ENCODE results near the gene WNT3A. TPM values are rescaled to one million over a fixed set of nuclear protein-coding genes. Genes with fewer than 3 reads are reported as not detected.

The WNT3A gene
- total RNA-seq, 3 donors from 2014 or later: 0.29 TPM; not detected in 2

GRCh38 chr1:228007801-228008341 is 1.1 kb downstream of the WNT3A start:
- peak; percentile 1 to 25 for DNase-seq (ENCODE audit: low spot score in 2 of 2)
- peak overlapping the region in 1 of 3 donors; percentile 66 for H3K4me3 ChIP-seq
- intact Hi-C loops (cut with DNase I; ENCODE audit: low total_unique reads): no loop called here
- H3K36me3 ChIP-seq: no peaks in the 10 kb centered on the region
- no peak overlapping the region for H3K27ac ChIP-seq
- peaks cover 3 to 60% of the 10 kb centered on the region in 2 donors for H3K27me3 ChIP-seq
- H3K9me3 ChIP-seq: no peaks in the 10 kb centered on the region
- H3K4me1 ChIP-seq: no peaks in the 10 kb centered on the region
- TF ChIP-seq, protein P1, sequence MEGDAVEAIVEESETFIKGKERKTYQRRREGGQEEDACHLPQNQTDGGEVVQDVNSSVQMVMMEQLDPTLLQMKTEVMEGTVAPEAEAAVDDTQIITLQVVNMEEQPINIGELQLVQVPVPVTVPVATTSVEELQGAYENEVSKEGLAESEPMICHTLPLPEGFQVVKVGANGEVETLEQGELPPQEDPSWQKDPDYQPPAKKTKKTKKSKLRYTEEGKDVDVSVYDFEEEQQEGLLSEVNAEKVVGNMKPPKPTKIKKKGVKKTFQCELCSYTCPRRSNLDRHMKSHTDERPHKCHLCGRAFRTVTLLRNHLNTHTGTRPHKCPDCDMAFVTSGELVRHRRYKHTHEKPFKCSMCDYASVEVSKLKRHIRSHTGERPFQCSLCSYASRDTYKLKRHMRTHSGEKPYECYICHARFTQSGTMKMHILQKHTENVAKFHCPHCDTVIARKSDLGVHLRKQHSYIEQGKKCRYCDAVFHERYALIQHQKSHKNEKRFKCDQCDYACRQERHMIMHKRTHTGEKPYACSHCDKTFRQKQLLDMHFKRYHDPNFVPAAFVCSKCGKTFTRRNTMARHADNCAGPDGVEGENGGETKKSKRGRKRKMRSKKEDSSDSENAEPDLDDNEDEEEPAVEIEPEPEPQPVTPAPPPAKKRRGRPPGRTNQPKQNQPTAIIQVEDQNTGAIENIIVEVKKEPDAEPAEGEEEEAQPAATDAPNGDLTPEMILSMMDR (IDR thresholded peaks at IDR 0.05): no peak
- TF ChIP-seq POLR2A (IDR thresholded peaks at IDR 0.05) (no peak), POLR2AphosphoS5 (IDR thresholded peaks at IDR 0.05) (no peak)

DNA sequence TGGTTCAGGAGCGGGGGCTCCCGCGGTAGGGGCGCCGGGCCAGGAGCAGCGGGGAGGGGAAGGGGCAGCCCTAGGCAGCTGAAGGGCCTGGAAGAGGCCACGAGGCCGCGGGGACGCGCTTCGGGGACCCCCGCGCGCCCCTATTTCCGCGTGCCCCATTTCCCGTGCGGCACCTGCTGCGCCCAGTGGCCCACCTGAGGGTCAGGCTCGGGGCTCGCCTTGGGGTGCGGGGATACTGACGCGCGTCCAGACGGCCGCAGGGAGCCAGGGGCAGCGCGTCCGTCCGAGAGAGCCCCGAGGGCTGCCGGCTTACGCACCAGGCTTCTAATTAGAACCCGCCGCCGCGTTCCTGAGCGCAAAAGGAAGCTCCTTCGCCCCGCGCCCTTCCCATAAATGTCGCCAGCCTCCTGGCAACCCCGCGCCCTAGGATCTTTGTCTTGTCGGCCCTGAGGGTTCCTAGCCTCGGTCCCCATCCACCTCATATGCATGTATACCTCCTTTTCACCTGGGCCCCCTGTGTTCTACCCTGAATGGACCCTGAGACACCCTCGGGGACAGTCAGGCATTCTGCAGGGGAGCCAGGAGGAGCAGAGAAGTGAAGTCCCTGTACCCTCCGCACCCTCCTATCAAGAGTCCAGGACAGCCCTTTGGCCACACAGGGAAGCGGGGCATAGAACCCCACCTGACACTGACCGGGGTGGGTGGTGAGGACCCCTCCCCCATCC is 1.8 kb downstream of the WNT3A start:
- no peaks in the 10 kb centered on the region for H3K4me1 ChIP-seq
- no peaks in the 10 kb centered on the region for H3K9me3 ChIP-seq
- DNase-seq (ENCODE audit: low spot score in 2 of 2): peak; percentile 7 to 9
- no peak overlapping the region for H3K27ac ChIP-seq
- TF ChIP-seq POLR2A (IDR thresholded peaks at IDR 0.05): no peak
- no peak for TF ChIP-seq POLR2AphosphoS5 (IDR thresholded peaks at IDR 0.05)
- TF ChIP-seq, protein P1 (IDR thresholded peaks at IDR 0.05): no peak
- no peak overlapping the region for H3K4me3 ChIP-seq
- peaks cover 3 to 54% of the 10 kb centered on the region in 2 donors for H3K27me3 ChIP-seq
- no peaks in the 10 kb centered on the region for H3K36me3 ChIP-seq
- intact Hi-C loops (cut with DNase I; ENCODE audit: low total_unique reads): no loop called here

DNA sequence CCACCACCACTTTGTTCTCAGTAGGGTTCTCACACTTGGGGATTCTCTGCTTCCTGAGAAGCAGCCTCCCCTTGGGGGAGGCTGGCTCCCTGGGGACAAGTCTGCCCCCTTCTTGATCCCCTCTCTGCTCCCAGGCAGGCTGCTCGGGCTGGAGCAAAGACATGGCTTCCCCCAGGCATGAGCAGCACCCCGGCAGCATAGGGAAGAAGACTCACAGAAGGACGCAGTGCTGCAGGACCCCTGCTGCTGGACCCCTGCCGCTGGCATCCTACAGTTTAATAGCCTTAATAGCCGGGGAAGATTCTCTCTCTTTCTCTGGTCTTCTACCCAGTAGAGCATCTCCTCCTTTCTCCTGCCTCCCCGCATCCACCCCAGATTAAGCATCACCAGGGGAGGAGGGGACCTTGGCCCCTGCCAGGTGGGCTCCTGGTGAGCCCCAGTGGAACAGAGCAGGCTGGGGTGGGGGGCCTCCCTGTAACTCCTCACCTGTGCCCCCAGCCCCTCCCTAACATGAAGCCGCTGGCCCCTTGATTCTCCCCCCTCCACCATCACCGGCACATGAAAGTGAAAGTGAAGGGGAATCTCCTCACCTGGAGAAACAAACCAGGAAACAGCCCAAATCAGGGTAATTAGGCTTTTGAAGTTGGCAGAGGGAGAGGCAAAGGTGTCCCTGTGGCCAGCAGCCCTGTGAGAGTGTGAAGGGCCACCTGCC is 2.5 kb downstream of the WNT3A start:
- DNase-seq (ENCODE audit: low spot score in 2 of 2): peak; percentile 10 to 45
- intact Hi-C loops (cut with DNase I; ENCODE audit: low total_unique reads): no loop called here
- H3K4me3 ChIP-seq: no peak overlapping the region
- no peaks in the 10 kb centered on the region for H3K9me3 ChIP-seq
- no peaks in the 10 kb centered on the region for H3K4me1 ChIP-seq
- no peaks in the 10 kb centered on the region for H3K36me3 ChIP-seq
- TF ChIP-seq, protein P1 (IDR thresholded peaks at IDR 0.05): no peak
- TF ChIP-seq POLR2AphosphoS5 (IDR thresholded peaks at IDR 0.05): no peak
- no peak for TF ChIP-seq POLR2A (IDR thresholded peaks at IDR 0.05)
- H3K27ac ChIP-seq: no peak overlapping the region
- H3K27me3 ChIP-seq: peaks cover 3 to 46% of the 10 kb centered on the region in 2 donors

DNA sequence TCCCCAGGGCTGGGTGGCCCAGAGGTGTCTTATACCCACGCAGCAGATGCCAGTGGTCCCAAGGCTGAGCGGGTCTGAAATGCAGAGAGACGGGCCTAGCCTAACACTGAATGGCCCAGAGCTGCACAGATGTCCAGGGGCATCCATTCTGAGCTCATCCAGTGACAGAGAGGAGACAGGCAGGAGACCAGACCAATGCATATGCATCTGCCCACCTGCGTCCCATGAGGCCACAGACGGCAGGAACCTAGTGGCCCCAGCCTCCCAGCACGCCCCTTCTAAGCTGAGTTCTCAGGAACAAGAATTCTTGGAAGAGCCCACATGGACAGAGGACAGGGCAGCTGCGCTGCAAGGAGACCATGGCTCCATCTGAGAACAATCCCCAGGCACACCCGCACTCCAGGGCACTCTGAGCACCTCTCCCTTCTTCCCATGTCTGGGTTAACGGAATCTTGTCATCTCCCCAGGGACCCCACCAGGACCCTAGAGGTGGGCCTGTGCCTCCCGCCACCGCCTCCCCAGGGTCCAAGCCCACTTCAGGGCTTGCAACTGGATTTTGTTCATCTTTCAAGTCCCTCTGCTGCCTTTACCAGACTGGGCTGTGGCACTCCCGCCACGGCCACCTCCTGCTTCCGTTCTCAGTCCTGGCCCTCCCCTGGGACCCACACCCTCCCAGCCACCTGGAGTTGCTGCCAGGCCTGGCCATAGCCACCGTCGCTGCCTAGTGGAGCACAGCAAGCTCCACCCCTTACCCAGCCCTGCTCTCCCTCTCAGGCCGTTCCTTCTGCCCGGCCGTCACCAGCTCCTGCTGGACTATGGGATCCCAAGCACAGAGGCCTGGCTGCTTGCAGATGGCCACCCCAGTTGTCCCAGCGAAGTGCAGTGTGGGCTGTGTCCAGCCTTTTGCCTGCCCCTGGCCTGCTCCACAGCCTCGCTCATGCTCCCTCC is 3.3 kb downstream of the WNT3A start:
- intact Hi-C loops (cut with DNase I; ENCODE audit: low total_unique reads): no loop called here
- TF ChIP-seq POLR2AphosphoS5 (IDR thresholded peaks at IDR 0.05) (no peak), POLR2A (IDR thresholded peaks at IDR 0.05) (no peak)
- TF ChIP-seq, protein P1 (IDR thresholded peaks at IDR 0.05): no peak
- H3K4me1 ChIP-seq: no peaks in the 10 kb centered on the region
- peak; percentile 9 to 39 for DNase-seq (ENCODE audit: low spot score in 2 of 2)
- no peak overlapping the region for H3K27ac ChIP-seq
- H3K27me3 ChIP-seq: peaks cover 0 to 38% of the 10 kb centered on the region in 2 donors
- H3K36me3 ChIP-seq: no peaks in the 10 kb centered on the region
- H3K9me3 ChIP-seq: no peaks in the 10 kb centered on the region
- no peak overlapping the region for H3K4me3 ChIP-seq

All from breast epithelium (tissue), 4 donors.